ENCODE data around the gene POMGNT2. TPM values are rescaled to one million over a fixed set of nuclear protein-coding genes. Genes with fewer than 3 reads are reported as not detected.

Gene POMGNT2
- total and polyA plus RNA-seq, 2 donors (not counting 1 experiment from before 2014, with no cell fraction given) = 2.8 to 3.1 TPM

DNA sequence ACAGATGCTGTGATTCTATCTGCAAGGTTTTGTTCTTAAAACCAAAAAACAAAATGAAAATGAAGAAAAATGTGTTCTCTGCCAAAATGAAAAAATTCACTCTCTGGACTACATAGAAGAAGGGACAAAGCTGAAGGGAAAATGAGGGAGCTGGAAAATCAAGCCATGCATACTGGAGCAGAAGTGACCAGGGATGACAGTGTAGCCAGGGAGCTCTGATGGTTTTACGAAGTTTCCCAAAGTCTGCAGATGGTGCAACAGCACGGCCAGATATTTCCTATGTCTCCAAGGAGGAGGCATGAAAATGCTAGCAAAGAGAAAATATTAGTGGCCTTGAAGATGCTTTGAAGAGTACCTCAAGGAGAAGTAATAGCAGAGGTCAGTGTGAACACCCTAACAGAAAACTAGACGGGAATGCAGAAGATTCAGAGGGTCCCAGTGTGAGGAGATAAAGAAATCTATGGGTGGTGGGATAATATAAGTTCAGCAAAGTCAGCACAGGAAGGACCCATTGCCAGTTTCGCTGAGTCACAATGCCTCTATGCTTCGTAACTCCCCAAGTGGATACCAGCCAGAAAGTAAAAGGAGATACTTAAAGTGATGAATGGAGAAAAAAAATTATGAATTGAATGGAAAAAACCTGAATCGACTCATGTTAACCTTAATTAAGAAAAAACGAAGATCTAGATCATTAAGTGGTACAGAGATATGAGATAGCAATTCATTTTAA lies 39.0 kb upstream of the POMGNT2 start:
- H2AFZ ChIP-seq (ENCODE audit: insufficient read depth, low read depth, low read length, poor library complexity, severe bottlenecking) = no peak overlapping the region
- TF ChIP-seq CTCF (IDR thresholded peaks at IDR 0.05) (no peak), EZH2 (IDR thresholded peaks at IDR 0.05; ENCODE audit: borderline replicate concordance, insufficient read depth, low read depth, low read length, poor library complexity, severe bottlenecking) (no peak)

DNA sequence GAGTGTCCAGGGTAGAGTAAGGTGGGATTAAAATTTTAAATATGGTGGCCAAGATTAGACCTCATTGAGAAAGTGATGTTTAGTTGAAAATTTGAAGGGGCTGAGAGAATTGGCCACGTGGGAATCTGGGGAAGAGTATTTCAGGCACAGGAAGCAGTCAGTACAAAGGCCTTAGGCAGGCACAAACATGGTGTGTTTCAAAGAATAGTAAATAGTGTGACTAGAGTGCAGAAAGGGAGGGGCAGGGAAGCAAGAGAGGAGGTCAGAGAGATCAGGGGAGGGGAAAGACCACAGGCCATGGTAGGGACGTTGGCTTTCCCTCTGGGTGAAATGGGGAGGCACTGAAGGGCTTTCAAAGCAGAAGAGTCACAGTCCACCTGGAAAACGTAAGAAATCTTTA lies 36.6 kb upstream of the POMGNT2 start:
- intact Hi-C loops (cut with micrococcal nuclease) = no loop called here
- Histone ChIP-seq H4K20me1 (ENCODE audit: control insufficient read depth, insufficient read depth, low read length, poor library complexity, severe bottlenecking) (no peaks in the 10 kb centered on the region), H2AFZ (ENCODE audit: insufficient read depth, low read depth, low read length, poor library complexity, severe bottlenecking) (no peak overlapping the region), H3K4me2 (replicated peaks; ENCODE audit: low read depth, low read length, poor library complexity, severe bottlenecking) (no peak overlapping the region), H3K9me3 (ENCODE audit: control extremely low read depth in 1 of 3, control insufficient read depth in 2 of 3, insufficient read depth in 1 of 3, low read length in 2 of 3) (peaks cover 0 to under 1% (median 0%) of the 10 kb centered on the region in 3 donors), H3K4me1 (ENCODE audit: control insufficient read depth in 2 of 2, insufficient read depth in 2 of 2, low read length in 2 of 2) (no peaks in the 10 kb centered on the region), H3K27me3 (replicated peaks in 1 of 4; ENCODE audit: control extremely low read depth in 1 of 4, control insufficient read depth in 3 of 4, insufficient read depth in 4 of 4, low read length in 3 of 4) (no peaks in the 10 kb centered on the region), H3K9ac (ENCODE audit: low read length) (no peak overlapping the region), H3K36me3 (replicated peaks in 1 of 2; ENCODE audit: control extremely low read depth in 1 of 2, control insufficient read depth in 1 of 2, extremely low read depth in 1 of 2, insufficient read depth in 2 of 2, low read length in 1 of 2) (no peaks in the 10 kb centered on the region), H3K27ac (ENCODE audit: low read length in 2 of 2) (no peak overlapping the region), H3K79me2 (ENCODE audit: control insufficient read depth, insufficient read depth, low read length) (no peaks in the 10 kb centered on the region), H3K4me3 (ENCODE audit: control extremely low read depth in 1 of 5, extremely low read depth in 1 of 5, insufficient read depth in 1 of 5, low read depth in 2 of 5, low read length in 4 of 5) (no peak overlapping the region)
- WGBS (ENCODE audit: insufficient coverage) = 21% methylated on average over 1 of the region's 3 CpGs
- ChIA-PET POLR2A (no interaction called here), CTCF (no interaction called here)
- ATAC-seq (ENCODE audit: low read depth) (no peak), DNase-seq (no peak)
- Mint-ChIP-seq H3K27ac (no peak overlapping the region), H3K27me3 (peaks cover 27% of the 10 kb centered on the region), H3K9me3 (ENCODE audit: insufficient read depth) (no peaks in the 10 kb centered on the region), H3K4me3 (no peak overlapping the region), H3K4me1 (no peaks in the 10 kb centered on the region)
- TF ChIP-seq CTCF (IDR thresholded peaks at IDR 0.05) (no peak), EZH2 (IDR thresholded peaks at IDR 0.05; ENCODE audit: borderline replicate concordance, insufficient read depth, low read depth, low read length, poor library complexity, severe bottlenecking) (no peak)

More for the DNA sequence above, 39.0 kb upstream of the POMGNT2 start:
- Mint-ChIP-seq H3K27me3 (peaks cover 26% of the 10 kb centered on the region), H3K27ac (no peak overlapping the region), H3K9me3 (ENCODE audit: insufficient read depth) (no peaks in the 10 kb centered on the region), H3K4me1 (no peaks in the 10 kb centered on the region), H3K4me3 (no peak overlapping the region)
- H3K36me3 ChIP-seq (replicated peaks in 1 of 2; ENCODE audit: control extremely low read depth in 1 of 2, control insufficient read depth in 1 of 2, extremely low read depth in 1 of 2, insufficient read depth in 2 of 2, low read length in 1 of 2) = no peaks in the 10 kb centered on the region
- H3K9me3 ChIP-seq (ENCODE audit: control extremely low read depth in 1 of 3, control insufficient read depth in 2 of 3, insufficient read depth in 1 of 3, low read length in 2 of 3) = no peaks in the 10 kb centered on the region
- H3K9ac ChIP-seq (ENCODE audit: low read length) = no peak overlapping the region
- intact Hi-C loops (cut with micrococcal nuclease) = no loop called here
- ChIA-PET POLR2A (no interaction called here), CTCF (no interaction called here)
- 49% methylated on average over 2 of the region's 7 CpGs for WGBS (ENCODE audit: insufficient coverage)
- no peaks in the 10 kb centered on the region for H3K27me3 ChIP-seq (replicated peaks in 1 of 4; ENCODE audit: control extremely low read depth in 1 of 4, control insufficient read depth in 3 of 4, insufficient read depth in 4 of 4, low read length in 3 of 4)
- no peak for ATAC-seq (ENCODE audit: low read depth)
- H3K4me1 ChIP-seq (ENCODE audit: control insufficient read depth in 2 of 2, insufficient read depth in 2 of 2, low read length in 2 of 2) = no peaks in the 10 kb centered on the region
- no peak overlapping the region for H3K4me3 ChIP-seq (ENCODE audit: control extremely low read depth in 1 of 5, extremely low read depth in 1 of 5, insufficient read depth in 1 of 5, low read depth in 2 of 5, low read length in 4 of 5)
- no peak overlapping the region for H3K27ac ChIP-seq (ENCODE audit: low read length in 2 of 2)
- no peaks in the 10 kb centered on the region for H3K79me2 ChIP-seq (ENCODE audit: control insufficient read depth, insufficient read depth, low read length)
- no peak overlapping the region for H3K4me2 ChIP-seq (replicated peaks; ENCODE audit: low read depth, low read length, poor library complexity, severe bottlenecking)
- no peaks in the 10 kb centered on the region for H4K20me1 ChIP-seq (ENCODE audit: control insufficient read depth, insufficient read depth, low read length, poor library complexity, severe bottlenecking)
- DNase-seq = no peak
